H1 (cell line): Measurements from ENCODE around the gene ADGRV1.

ENCODE experiments used
- EZH2 ChIP-seq: fragments of 200-600 bp; sonication (generic); IDR thresholded peaks from 2 replicates; pipeline ENCODE4 v1.7.1; 2012; ENCODE audit warnings: low read depth, mild to moderate bottlenecking, moderate library complexity, low read length, inconsistent platforms; ENCODE audit not compliant: severe bottlenecking
- FOSL1 ChIP-seq: IDR thresholded peaks from 2 replicates; pipeline ENCODE4 v1.6.1; 2011; ENCODE audit warnings: mild to moderate bottlenecking, low read depth, low read length, moderate library complexity; ENCODE audit not compliant: insufficient read depth
- MAFK ChIP-seq: IDR thresholded peaks from 2 replicates; pipeline ENCODE4 v1.6.1; 2012; ENCODE audit warnings: low read depth, mild to moderate bottlenecking, improper control_type of control experiment, low read length
- NRF1 ChIP-seq: IDR thresholded peaks from 2 replicates; pipeline ENCODE4 v1.6.1; 2011; ENCODE audit warnings: mild to moderate bottlenecking, low read depth, low read length, improper control_type of control experiment
- RAD21 ChIP-seq, 2 experiments: IDR thresholded peaks in 1 of 2; conservative IDR thresholded peaks in 1 of 2; 2 replicates each; pipeline ENCODE4 v1.6.1; 2011; ENCODE audit warnings: low read depth in 2 of 2, low read length in 2 of 2, improper control_type of control experiment in 1 of 2, inconsistent platforms in 1 of 2, mild to moderate bottlenecking in 1 of 2, moderate library complexity in 1 of 2
- SIN3A ChIP-seq, 2 experiments: IDR thresholded peaks in 1 of 2; conservative IDR thresholded peaks in 1 of 2; 2 replicates each; pipeline ENCODE4 v1.6.1; 2011 to 2012; ENCODE audit warnings: low read length in 2 of 2, improper control_type of control experiment in 1 of 2, low read depth in 1 of 2, mild to moderate bottlenecking in 1 of 2
- ZNF274 ChIP-seq: IDR thresholded peaks from 2 replicates; pipeline ENCODE4 v1.7.0; 2012; ENCODE audit warnings: low read length, borderline replicate concordance; ENCODE audit errors: extremely low read depth
- TF ChIP-seq, protein P1 (sequence below): IDR thresholded peaks from 2 replicates; pipeline ENCODE4 v1.6.1; 2012; ENCODE audit warnings: inconsistent platforms
- TF ChIP-seq, protein P2 (sequence below), 3 experiments: IDR thresholded peaks; 1 replicate in 2 of 3; 2 replicates in 1 of 3; pipeline versions ENCODE4 v1.5.1 to v1.6.1; 2011; ENCODE audit warnings: low read length in 3 of 3, mild to moderate bottlenecking in 3 of 3, inconsistent platforms in 2 of 3, low read depth in 1 of 3, moderate library complexity in 1 of 3; ENCODE audit not compliant: insufficient read depth in 1 of 3; ENCODE audit errors: control extremely low read depth in 1 of 3

DNA sequence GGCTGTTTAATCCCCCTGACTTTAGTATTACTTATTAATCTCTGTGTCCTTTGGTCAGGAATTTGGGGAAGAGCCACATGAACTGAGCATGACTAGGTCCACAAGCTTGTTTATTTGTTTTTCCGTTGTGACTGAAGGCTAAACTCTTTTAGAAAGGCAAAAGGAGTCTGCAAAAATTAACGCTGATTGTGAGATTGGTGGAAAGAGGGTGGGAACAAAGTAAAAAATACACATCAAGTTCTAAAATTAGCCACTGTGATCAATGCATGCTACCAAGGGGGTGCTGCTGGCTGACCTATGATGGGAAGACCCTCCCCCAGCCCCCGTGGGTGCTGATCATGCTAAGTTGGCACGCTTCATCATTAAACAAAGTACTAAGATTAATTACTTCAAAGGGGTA is 356.8 kb downstream of the ADGRV1 start:
- no peak for TF ChIP-seq MAFK
- TF ChIP-seq, protein P1, sequence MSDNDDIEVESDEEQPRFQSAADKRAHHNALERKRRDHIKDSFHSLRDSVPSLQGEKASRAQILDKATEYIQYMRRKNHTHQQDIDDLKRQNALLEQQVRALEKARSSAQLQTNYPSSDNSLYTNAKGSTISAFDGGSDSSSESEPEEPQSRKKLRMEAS: no peak
- no peak for TF ChIP-seq NRF1
- TF ChIP-seq EZH2: no peak
- TF ChIP-seq RAD21 (IDR thresholded peaks at IDR 0.05 in 1 of 2, conservative IDR thresholded peaks at IDR 0.05 in 1 of 2; ENCODE audit: low read depth in 2 of 2, low read length in 2 of 2): no peak
- no peak for TF ChIP-seq SIN3A (conservative IDR thresholded peaks at IDR 0.05 in 1 of 2, IDR thresholded peaks at IDR 0.05 in 1 of 2; ENCODE audit: low read depth in 1 of 2, low read length in 2 of 2)
- TF ChIP-seq ZNF274: no peak
- TF ChIP-seq, protein P2, sequence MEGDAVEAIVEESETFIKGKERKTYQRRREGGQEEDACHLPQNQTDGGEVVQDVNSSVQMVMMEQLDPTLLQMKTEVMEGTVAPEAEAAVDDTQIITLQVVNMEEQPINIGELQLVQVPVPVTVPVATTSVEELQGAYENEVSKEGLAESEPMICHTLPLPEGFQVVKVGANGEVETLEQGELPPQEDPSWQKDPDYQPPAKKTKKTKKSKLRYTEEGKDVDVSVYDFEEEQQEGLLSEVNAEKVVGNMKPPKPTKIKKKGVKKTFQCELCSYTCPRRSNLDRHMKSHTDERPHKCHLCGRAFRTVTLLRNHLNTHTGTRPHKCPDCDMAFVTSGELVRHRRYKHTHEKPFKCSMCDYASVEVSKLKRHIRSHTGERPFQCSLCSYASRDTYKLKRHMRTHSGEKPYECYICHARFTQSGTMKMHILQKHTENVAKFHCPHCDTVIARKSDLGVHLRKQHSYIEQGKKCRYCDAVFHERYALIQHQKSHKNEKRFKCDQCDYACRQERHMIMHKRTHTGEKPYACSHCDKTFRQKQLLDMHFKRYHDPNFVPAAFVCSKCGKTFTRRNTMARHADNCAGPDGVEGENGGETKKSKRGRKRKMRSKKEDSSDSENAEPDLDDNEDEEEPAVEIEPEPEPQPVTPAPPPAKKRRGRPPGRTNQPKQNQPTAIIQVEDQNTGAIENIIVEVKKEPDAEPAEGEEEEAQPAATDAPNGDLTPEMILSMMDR (IDR thresholded peaks at IDR 0.05; ENCODE audit: control extremely low read depth in 1 of 3, insufficient read depth in 1 of 3, low read depth in 1 of 3, low read length in 3 of 3): no peak
- TF ChIP-seq FOSL1: no peak
